Measurements from ENCODE around the gene CFAP157.

DNA sequence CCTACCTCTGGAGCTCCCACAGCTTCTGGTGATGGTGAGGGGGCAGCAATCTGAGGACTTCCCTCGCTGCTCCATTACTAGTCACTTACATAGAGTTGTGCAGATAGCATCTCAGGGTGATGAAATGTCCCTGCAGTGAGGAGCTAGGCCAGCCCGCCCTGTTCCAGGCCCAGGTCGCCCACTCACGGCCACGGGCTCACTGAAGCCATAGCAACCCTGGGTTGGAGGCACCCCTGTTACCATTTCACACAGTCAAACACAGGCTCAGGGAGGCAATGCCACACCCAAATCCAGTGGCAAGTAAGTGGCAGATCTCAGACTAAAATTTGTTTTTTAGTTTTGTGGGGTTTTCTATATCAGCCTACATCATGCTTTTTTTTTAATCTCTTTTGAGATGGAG is 52.1 kb downstream of the CFAP157 start:
- no peak for TF ChIP-seq POLR2A (IDR thresholded peaks at IDR 0.05)
- TF ChIP-seq, protein P1, sequence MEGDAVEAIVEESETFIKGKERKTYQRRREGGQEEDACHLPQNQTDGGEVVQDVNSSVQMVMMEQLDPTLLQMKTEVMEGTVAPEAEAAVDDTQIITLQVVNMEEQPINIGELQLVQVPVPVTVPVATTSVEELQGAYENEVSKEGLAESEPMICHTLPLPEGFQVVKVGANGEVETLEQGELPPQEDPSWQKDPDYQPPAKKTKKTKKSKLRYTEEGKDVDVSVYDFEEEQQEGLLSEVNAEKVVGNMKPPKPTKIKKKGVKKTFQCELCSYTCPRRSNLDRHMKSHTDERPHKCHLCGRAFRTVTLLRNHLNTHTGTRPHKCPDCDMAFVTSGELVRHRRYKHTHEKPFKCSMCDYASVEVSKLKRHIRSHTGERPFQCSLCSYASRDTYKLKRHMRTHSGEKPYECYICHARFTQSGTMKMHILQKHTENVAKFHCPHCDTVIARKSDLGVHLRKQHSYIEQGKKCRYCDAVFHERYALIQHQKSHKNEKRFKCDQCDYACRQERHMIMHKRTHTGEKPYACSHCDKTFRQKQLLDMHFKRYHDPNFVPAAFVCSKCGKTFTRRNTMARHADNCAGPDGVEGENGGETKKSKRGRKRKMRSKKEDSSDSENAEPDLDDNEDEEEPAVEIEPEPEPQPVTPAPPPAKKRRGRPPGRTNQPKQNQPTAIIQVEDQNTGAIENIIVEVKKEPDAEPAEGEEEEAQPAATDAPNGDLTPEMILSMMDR (IDR thresholded peaks at IDR 0.05), result no peak

Data from Peyer's patch (tissue), 4 donors.